AG04450 (cell line): ENCODE measurements around the gene TMEM59. TPM values are rescaled to one million over a fixed set of nuclear protein-coding genes. Genes with fewer than 3 reads are reported as not detected.
"Not testable (repeated sequence)": the region's sequence is repeated elsewhere in the genome, so short reads cannot be mapped to it uniquely, and the experiment has no call there.

Experiments
- CTCF ChIA-PET: fragments of 300-600, 350-600 bp; formaldehyde crosslinking; extraction: SDS; loops from one replicate; lab custom pipeline; 2022; ENCODE audit warnings: antibody characterized with exemption, inconsistent platforms; lab: Charles Lee
- POLR2A ChIA-PET: fragments of 350-600 bp; formaldehyde crosslinking; extraction: SDS; loops from one replicate; lab custom pipeline; 2021; ENCODE audit warnings: antibody characterized with exemption, inconsistent platforms; lab: Yijun Ruan, JAX
- DNase-seq: peaks from one replicate; pipeline ENCODE4 v3.0.0-alpha.2; 2011; ENCODE audit warnings: low read depth, low spot score
- H3K27ac ChIP-seq: one replicate; pipeline ENCODE4 v1.5.1; 2012; ENCODE audit warnings: low read depth, low read length, control low read depth
- H3K27me3 ChIP-seq: one replicate; pipeline ENCODE4 v1.6.0; 2012; ENCODE audit warnings: low read length; ENCODE audit not compliant: control insufficient read depth, insufficient read depth
- H3K4me3 ChIP-seq: 2 replicates; pipeline ENCODE4 v1.5.1; 2011; ENCODE audit warnings: mild to moderate bottlenecking, low read depth, low read length, control low read depth
- H3K9me3 ChIP-seq: 2 replicates; pipeline ENCODE4 v1.5.1; 2012; ENCODE audit warnings: low read length; ENCODE audit not compliant: control insufficient read depth, insufficient read depth
- polyA plus RNA-seq: library from polyadenylated mRNA; depleted of rRNA; stranded (reverse); fragments of >200 nt; gene quantifications from 2 replicates; pipeline ENCODE4 v1.2.3, GENCODE V29; 2011
- TF ChIP-seq, protein P1 (sequence below): IDR thresholded peaks from 2 replicates; pipeline ENCODE4 v1.5.1; 2011; ENCODE audit warnings: low read depth, low read length, control low read depth, inconsistent platforms

Gene TMEM59
- polyA plus RNA-seq, 1 experiment: 636 TPM

DNA sequence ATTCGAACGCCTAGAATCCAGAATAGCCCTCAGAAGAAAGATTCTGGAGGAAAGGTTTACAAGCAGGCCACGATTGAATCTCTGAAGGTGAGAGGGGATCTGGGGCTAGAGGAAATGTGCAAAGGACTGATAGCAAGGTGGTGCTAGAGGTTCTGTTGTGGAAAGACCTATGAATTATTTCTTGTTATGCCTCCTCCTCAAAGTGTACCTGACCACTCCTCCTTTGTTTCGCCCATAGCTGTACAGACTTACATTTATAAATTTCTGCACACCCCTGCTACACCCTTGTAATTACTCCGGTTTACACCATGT, 1.4 kb upstream of the TMEM59 start:
- TF ChIP-seq, protein P1, sequence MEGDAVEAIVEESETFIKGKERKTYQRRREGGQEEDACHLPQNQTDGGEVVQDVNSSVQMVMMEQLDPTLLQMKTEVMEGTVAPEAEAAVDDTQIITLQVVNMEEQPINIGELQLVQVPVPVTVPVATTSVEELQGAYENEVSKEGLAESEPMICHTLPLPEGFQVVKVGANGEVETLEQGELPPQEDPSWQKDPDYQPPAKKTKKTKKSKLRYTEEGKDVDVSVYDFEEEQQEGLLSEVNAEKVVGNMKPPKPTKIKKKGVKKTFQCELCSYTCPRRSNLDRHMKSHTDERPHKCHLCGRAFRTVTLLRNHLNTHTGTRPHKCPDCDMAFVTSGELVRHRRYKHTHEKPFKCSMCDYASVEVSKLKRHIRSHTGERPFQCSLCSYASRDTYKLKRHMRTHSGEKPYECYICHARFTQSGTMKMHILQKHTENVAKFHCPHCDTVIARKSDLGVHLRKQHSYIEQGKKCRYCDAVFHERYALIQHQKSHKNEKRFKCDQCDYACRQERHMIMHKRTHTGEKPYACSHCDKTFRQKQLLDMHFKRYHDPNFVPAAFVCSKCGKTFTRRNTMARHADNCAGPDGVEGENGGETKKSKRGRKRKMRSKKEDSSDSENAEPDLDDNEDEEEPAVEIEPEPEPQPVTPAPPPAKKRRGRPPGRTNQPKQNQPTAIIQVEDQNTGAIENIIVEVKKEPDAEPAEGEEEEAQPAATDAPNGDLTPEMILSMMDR: no peak
- H3K27me3 ChIP-seq: no peaks in the 10 kb centered on the region
- no peak overlapping the region for H3K27ac ChIP-seq
- no peak for DNase-seq
- CTCF ChIA-PET: interaction anchor here (1.1 kb wide), 1 partner anchor 176 kb away, joined by 4 read pairs; no protein-coding TSS in a partner anchor
- POLR2A ChIA-PET: no interaction called here
- H3K4me3 ChIP-seq: peak overlapping the region; percentile 96
- H3K9me3 ChIP-seq: 0 out of 2 replicates have a peak, but pooled peaks cover 4% of the 10 kb centered on the region

DNA sequence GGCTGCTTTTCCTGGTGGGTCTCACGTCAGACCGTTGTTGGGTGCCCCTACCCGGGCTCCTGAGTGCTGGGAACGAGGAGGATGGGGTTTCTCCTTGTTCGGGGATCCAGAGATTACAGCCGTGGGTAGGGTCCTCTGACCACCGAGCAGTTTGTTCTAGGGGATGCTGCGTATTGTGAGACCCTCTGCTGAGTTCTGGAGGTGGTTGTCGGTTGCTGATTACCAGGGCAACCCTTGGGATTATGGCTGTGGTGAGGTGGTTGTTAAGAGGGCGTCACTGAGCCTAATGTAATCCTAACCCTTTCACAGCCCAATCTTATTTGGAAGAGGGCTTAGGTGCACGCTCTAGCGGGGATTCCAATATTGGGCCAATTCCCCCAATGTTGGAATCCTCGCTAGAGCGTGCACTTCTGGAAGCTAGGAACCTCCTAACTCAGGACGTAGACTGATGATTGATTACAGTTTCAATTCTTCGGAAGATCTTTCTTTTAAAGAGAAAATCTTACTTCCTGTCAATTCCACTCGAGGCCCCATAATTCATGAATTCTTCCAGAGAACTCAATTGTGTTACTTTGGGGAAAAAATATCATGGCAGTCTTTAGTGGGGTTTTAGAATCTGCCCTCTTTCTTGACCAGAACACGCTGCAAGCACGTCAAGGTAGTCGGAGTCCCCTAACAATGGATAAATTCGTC, 887 bp upstream of the TMEM59 start:
- DNase-seq: no peak
- Histone ChIP-seq H3K27ac (peak overlapping the region; percentile 81), H3K4me3 (peak overlapping the region; percentile 96), H3K27me3 (no peaks in the 10 kb centered on the region), H3K9me3 (0 out of 2 replicates have a peak, but pooled peaks cover 4% of the 10 kb centered on the region)
- CTCF ChIA-PET: interaction anchor here (0.6 to 1.1 kb wide), 2 partner anchors 15 to 175 kb away, joined by 3 to 4 read pairs; no protein-coding TSS in a partner anchor
- POLR2A ChIA-PET: interaction anchor here (0.7 kb wide), 1 partner anchor 108 kb away, joined by 3 read pairs; the partner anchor contains the start of gene IFT25
- TF ChIP-seq, protein P1: no peak

DNA sequence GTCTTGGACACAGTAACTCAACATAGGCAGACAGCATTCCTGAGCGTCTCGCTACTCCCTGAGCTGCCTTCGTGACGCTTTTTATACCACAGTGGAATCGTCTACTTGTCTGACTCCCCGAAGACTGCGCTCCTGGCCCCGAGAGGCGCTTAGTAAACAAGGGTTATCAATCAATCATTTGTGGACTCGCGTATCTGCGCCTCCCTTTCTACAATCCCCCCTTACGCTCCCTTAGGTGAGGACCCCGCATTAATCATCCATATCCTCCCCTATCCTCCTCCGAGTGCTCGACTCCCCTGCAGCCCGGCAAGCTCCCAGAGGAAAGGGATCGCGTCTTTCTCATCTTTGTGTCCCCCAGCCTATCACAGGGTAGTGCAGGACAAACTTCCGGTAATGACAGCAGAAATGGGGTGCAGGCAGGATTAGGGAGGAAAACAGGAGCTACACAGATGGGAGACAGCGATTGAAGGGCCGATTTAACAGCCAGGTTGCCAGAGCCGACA, 522 bp downstream of the TMEM59 start:
- Histone ChIP-seq H3K9me3 (0 out of 2 replicates have a peak, but pooled peaks cover 4% of the 10 kb centered on the region), H3K27ac (peak overlapping the region; percentile 86), H3K27me3 (no peaks in the 10 kb centered on the region), H3K4me3 (peak overlapping the region; percentile 96)
- CTCF ChIA-PET: interaction anchor here (0.6 to 0.9 kb wide), 3 partner anchors 29 to 740 kb away, joined by 3 to 4 read pairs (median 4); no protein-coding TSS in a partner anchor
- TF ChIP-seq, protein P1: no peak
- no peak for DNase-seq
- POLR2A ChIA-PET: interaction anchor here (0.6 to 1.4 kb wide), 4 partner anchors 76 to 141 kb away, joined by 3 to 7 read pairs (median 4); partner anchors contain the start of gene IFT25

DNA sequence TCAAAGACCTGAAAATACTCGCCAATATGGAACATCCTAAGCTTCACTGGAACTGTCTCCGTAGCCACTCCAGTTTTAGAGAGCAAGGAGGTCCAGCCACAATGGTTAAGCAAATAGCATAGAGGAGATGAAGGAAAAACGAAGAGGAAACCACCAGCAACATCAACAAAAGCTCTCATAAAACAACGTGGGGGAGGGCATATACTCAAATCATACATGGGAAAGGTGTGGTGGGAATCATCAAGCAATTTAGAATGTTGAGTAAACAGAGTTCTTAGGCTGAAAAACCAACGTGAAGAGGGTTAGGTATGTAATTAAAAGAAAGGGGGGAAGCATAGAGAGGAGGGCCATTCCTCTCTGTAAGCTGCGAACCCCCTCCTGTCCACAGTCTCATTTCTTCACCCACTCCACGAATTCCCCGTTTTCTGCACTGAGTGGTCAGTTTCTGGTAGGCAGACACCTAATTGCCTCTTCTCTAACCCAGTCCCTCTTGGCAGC, 1.0 kb downstream of the TMEM59 start:
- no peak for DNase-seq
- H3K27me3 ChIP-seq: no peaks in the 10 kb centered on the region
- TF ChIP-seq, protein P1: no peak
- H3K27ac ChIP-seq: peak overlapping the region; percentile 86
- peak overlapping the region; percentile 96 for H3K4me3 ChIP-seq
- ChIA-PET POLR2A (interaction anchor here (1.1 to 1.4 kb wide), 2 partner anchors 76 to 106 kb away, joined by 3 to 4 read pairs; partner anchors contain the start of gene IFT25), CTCF (interaction anchor here (0.6 to 0.9 kb wide), 3 partner anchors 30 to 741 kb away, joined by 4 read pairs; no protein-coding TSS in a partner anchor)
- H3K9me3 ChIP-seq: 0 out of 2 replicates have a peak, but pooled peaks cover 4% of the 10 kb centered on the region

DNA sequence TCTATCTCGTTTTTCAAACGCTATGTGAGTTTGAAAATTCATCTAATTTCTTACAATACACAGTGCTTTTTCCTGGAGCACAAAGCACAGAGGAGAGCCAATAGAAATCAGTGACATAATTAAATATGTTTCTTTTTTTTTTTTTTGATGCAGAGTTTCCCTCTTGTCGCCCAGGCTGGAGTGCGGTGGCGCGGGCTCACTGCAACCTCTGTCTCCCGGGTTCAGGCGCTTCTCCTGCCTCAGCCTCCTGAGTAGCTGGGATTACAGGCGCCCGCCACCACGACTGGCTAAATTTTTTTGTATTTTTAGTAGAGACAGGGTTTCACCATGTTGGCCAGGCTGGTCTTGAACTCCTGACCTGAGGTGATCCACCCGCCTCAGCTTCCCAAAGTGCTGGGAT, 2.6 kb downstream of the TMEM59 start:
- CTCF ChIA-PET, H3K4me3 ChIP-seq, DNase-seq, H3K9me3 ChIP-seq, H3K27ac ChIP-seq, H3K27me3 ChIP-seq, POLR2A ChIA-PET: not testable (repeated sequence)
